CD4-positive, CD25-positive, alpha-beta regulatory T cell (primary cell): Measurements from ENCODE around the gene MICAL3. TPM values are rescaled to one million over a fixed set of nuclear protein-coding genes. Genes with fewer than 3 reads are reported as not detected.
"Not testable (repeated sequence)": the region's sequence is repeated elsewhere in the genome, so short reads cannot be mapped to it uniquely, and the experiment has no call there.

ENCODE experiments used
- ATAC-seq, 2 donors: fragments of 150-1000 bp; cut with Tn5 transposase; one replicate each; pipeline ENCODE4 v1.10.0; 2021; ENCODE audit warnings: low read depth in 2 of 2, moderate number of reproducible peaks in 2 of 2, moderate library complexity in 1 of 2
- DNase-seq, 3 donors: peaks; one replicate each; pipeline versions ENCODE4 v3.0.0 to v3.0.0-alpha.2; 2012 to 2022; ENCODE audit warnings: mixed read lengths in 1 of 3
- H3K27ac ChIP-seq: one replicate; pipeline ENCODE4 v1.7.0; 2013; ENCODE audit warnings: mild to moderate bottlenecking, low read length; ENCODE audit not compliant: insufficient read depth, poor library complexity, severe bottlenecking
- H3K27me3 ChIP-seq: one replicate; pipeline ENCODE4 v1.7.0; 2013; ENCODE audit warnings: low read length; ENCODE audit not compliant: control insufficient read depth, insufficient read depth
- H3K36me3 ChIP-seq: one replicate; pipeline ENCODE4 v1.7.0; 2013; ENCODE audit warnings: mild to moderate bottlenecking, low read length, moderate library complexity; ENCODE audit not compliant: control insufficient read depth, insufficient read depth
- H3K4me1 ChIP-seq: 2 replicates; pipeline ENCODE4 v1.7.0; 2013; ENCODE audit warnings: mild to moderate bottlenecking, low read length; ENCODE audit not compliant: insufficient read depth, control insufficient read depth, poor library complexity, severe bottlenecking
- H3K4me3 ChIP-seq: one replicate; pipeline ENCODE4 v1.7.0; 2013; ENCODE audit warnings: low read depth, mild to moderate bottlenecking, low read length, moderate library complexity
- H3K9me3 ChIP-seq, 2 experiments: 1 replicate in 1 of 2; 2 replicates in 1 of 2; pipeline ENCODE4 v1.7.0; 2013; ENCODE audit warnings: low read length in 2 of 2, mild to moderate bottlenecking in 1 of 2, moderate library complexity in 1 of 2; ENCODE audit not compliant: control insufficient read depth in 2 of 2
- H3K27ac Mint-ChIP-seq, 3 donors: one replicate each; pipeline ENCODE4 v1.8.0; 2020 to 2022; ENCODE audit warnings: mild to moderate bottlenecking in 3 of 3, mixed read lengths in 3 of 3, moderate library complexity in 2 of 3
- H3K27me3 Mint-ChIP-seq: one replicate; pipeline ENCODE4 v1.8.0; 2022; ENCODE audit warnings: mild to moderate bottlenecking, mixed read lengths
- H3K36me3 Mint-ChIP-seq: one replicate; pipeline ENCODE4 v1.8.0; 2020; ENCODE audit warnings: mixed read lengths
- H3K4me1 Mint-ChIP-seq, 4 donors: one replicate each; pipeline ENCODE4 v1.8.0; 2020 to 2022; ENCODE audit warnings: mixed read lengths in 4 of 4, mild to moderate bottlenecking in 1 of 4
- H3K4me3 Mint-ChIP-seq, 4 donors: one replicate each; pipeline ENCODE4 v1.8.0; 2020 to 2022; ENCODE audit warnings: mild to moderate bottlenecking in 4 of 4, mixed read lengths in 4 of 4, moderate library complexity in 3 of 4
- H3K9me3 Mint-ChIP-seq, 7 donors: one replicate each; pipeline ENCODE4 v1.8.0; 2020 to 2022; ENCODE audit warnings: mixed read lengths in 7 of 7, mild to moderate bottlenecking in 3 of 7, moderate library complexity in 2 of 7
- polyA plus RNA-seq, 4 donors: library from polyadenylated mRNA; unstranded; fragments of 300-500 nt; fragmentation: Illumina TruSeq; gene quantifications; one replicate each; pipeline ENCODE4 v1.2.3, GENCODE V29; 2021
- total RNA-seq: library from RNA; stranded (reverse); gene quantifications from one replicate; pipeline ENCODE4 v1.2.3, GENCODE V29; 2022

MICAL3 gene
- total and polyA plus RNA-seq, 5 donors from 2014 or later: 0.71 to 39.9 (median 1.8) TPM

- H3K9me3 Mint-ChIP-seq: no peaks in the 10 kb centered on the region
Measured at GRCh38 chr22:18012531-18012930, 11.8 kb downstream of the MICAL3 start.

GRCh38 chr22:18010266-18010665 lies 14.1 kb downstream of the MICAL3 start:
- H3K27me3 ChIP-seq: no peaks in the 10 kb centered on the region
- no peaks in the 10 kb centered on the region for H3K36me3 ChIP-seq
- H3K4me3 Mint-ChIP-seq: no peak overlapping the region
- no peaks in the 10 kb centered on the region for H3K9me3 ChIP-seq
- H3K4me3 ChIP-seq: no peak overlapping the region
- H3K36me3 Mint-ChIP-seq: no peaks in the 10 kb centered on the region
- H3K4me1 Mint-ChIP-seq: no peaks in the 10 kb centered on the region
- no peaks in the 10 kb centered on the region for H3K4me1 ChIP-seq
- H3K27ac ChIP-seq: no peak overlapping the region
- peaks cover 15% of the 10 kb centered on the region for H3K27me3 Mint-ChIP-seq
- H3K9me3 Mint-ChIP-seq: no peaks in the 10 kb centered on the region
- DNase-seq (no peak), ATAC-seq (no peak)
- no peak overlapping the region for H3K27ac Mint-ChIP-seq

More at GRCh38 chr22:18012531-18012930, 11.8 kb downstream of the MICAL3 start:
- Histone ChIP-seq H3K36me3 (no peaks in the 10 kb centered on the region), H3K4me3 (no peak overlapping the region), H3K27me3 (no peaks in the 10 kb centered on the region), H3K9me3 (no peaks in the 10 kb centered on the region), H3K27ac (no peak overlapping the region), H3K4me1 (no peaks in the 10 kb centered on the region)
- H3K4me1 Mint-ChIP-seq: no peaks in the 10 kb centered on the region
- peaks cover 20% of the 10 kb centered on the region for H3K27me3 Mint-ChIP-seq
- ATAC-seq (no peak), DNase-seq (no peak)
- no peak overlapping the region for H3K4me3 Mint-ChIP-seq
- H3K27ac Mint-ChIP-seq: no peak overlapping the region
- no peaks in the 10 kb centered on the region for H3K36me3 Mint-ChIP-seq

DNA sequence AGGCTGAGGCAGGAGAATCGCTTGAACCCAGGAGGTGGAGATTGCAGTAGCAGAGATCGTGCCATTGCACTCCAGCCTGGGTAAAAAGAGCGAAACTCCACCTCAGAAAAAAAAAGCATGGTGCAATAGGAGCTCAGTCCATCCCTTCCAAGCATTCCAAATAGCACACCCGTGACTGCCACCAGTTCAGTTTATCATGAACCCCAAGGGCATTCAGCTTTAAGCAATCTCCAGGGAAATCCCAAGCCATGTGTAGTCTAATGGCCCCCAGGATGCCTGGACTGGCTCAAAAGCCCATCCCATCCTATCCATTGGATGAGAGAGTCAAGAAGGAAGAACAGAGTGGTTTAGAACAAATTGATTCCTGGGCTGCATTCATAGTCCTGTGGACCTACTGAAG lies 16.2 kb downstream of the MICAL3 start:
- no peak for DNase-seq
- Histone ChIP-seq H3K36me3 (no peaks in the 10 kb centered on the region), H3K27me3 (no peaks in the 10 kb centered on the region), H3K27ac (no peak overlapping the region), H3K9me3 (no peaks in the 10 kb centered on the region), H3K4me3 (no peak overlapping the region), H3K4me1 (no peaks in the 10 kb centered on the region)
- H3K4me1 Mint-ChIP-seq: peaks cover 0 to 3% (median under 1%) of the 10 kb centered on the region in 4 donors
- no peaks in the 10 kb centered on the region for H3K36me3 Mint-ChIP-seq
- ATAC-seq: no peak
- peaks cover 9% of the 10 kb centered on the region for H3K27me3 Mint-ChIP-seq
- H3K9me3 Mint-ChIP-seq: no peaks in the 10 kb centered on the region
- H3K4me3 Mint-ChIP-seq: no peak overlapping the region
- no peak overlapping the region for H3K27ac Mint-ChIP-seq

- H3K27ac Mint-ChIP-seq: no peak overlapping the region
Measured at GRCh38 chr22:18005201-18005926, 19.0 kb downstream of the MICAL3 start.

DNA sequence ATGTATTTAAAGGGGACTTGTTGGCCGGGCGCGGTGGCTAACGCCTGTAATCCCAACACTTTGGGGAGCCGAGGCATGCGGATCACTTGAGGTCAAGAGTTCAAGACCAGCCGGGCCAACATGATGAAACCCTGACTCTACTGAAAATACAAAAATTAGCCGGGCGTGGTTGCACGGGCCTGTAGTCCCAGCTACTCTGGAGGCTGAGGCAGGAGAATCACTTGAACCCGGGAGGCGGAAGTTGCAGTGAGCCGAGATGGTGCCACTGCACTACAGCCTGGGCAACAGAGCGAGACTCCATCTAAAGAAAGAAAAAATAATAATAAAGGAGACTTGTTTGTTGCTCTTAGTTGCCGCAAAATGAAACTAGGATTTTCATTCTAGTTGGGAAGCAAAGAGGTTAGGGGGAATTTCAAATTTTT lies 22.5 kb downstream of the MICAL3 start:
- Histone ChIP-seq H3K27ac (peak overlapping the region; percentile 82), H3K4me1 (peaks cover 31% of the 10 kb centered on the region), H3K4me3 (peak overlapping the region; percentile 83)
- H3K36me3 ChIP-seq, H3K36me3 Mint-ChIP-seq, H3K9me3 Mint-ChIP-seq, DNase-seq, ATAC-seq, H3K27me3 Mint-ChIP-seq, H3K9me3 ChIP-seq, H3K27me3 ChIP-seq: not testable (repeated sequence)
- Mint-ChIP-seq H3K4me3 (peak overlapping the region; percentile 92 to 98 (median 94)), H3K27ac (peak overlapping the region; percentile 92 to 97 (median 97)), H3K4me1 (peaks cover 24 to 48% (median 34%) of the 10 kb centered on the region in 4 donors)

More at GRCh38 chr22:18005201-18005926, 19.0 kb downstream of the MICAL3 start:
- Mint-ChIP-seq H3K27me3 (peaks cover 6% of the 10 kb centered on the region), H3K4me1 (peaks cover 4 to 16% (median 8%) of the 10 kb centered on the region in 4 donors), H3K36me3 (no peaks in the 10 kb centered on the region), H3K9me3 (peaks cover 0 to 2% (median 0%) of the 10 kb centered on the region in 7 donors), H3K4me3 (peak overlapping the region in 1 of 4 donors; percentile 53)
- Histone ChIP-seq H3K27ac (no peak overlapping the region), H3K4me1 (peaks cover 15% of the 10 kb centered on the region), H3K27me3 (no peaks in the 10 kb centered on the region), H3K4me3 (no peak overlapping the region), H3K9me3 (no peaks in the 10 kb centered on the region), H3K36me3 (no peaks in the 10 kb centered on the region)
- ATAC-seq: no peak
- no peak for DNase-seq

DNA sequence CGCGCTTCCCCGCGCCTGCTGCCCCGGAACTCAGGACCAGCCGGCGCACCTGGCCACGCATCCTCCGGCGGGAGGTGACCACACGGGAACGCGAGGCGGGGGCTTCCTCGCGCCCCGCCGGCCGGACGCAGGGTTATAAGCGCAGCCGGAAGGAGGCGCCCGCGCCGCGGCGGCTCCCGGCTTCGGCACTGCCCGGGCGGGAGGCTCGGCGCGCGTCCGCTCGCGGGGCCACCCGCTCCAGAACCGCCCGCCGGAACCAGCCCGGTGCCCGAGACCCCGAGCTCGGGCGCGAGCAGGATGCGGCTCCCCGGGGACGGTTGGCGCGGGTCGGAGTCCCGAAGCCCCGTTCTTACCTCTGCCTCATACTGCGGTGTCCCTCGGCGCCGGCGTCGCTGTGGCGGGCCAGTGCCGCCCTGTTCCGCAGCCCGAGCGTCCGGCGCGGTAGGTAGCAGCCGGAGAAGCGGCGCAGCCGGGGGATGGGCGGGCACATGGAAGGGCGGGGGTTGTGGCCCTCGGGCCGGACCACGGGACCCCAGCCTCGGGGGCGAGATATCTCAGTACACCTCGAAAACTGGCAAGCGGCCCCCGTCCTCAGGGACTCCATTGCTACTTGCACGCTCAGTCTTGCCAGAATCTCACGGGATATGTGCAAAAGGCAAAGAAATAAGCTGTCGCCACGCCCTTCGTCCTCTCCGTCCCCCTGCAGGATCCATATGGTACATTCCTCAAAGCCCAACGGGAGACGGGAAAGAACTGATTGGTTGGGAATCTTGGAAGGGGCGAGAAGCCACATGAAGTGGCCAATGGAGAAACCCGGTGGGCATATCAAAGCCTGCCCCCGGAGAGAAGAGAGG lies 23.1 kb downstream of the MICAL3 start:
- Mint-ChIP-seq H3K4me1 (peaks cover 24 to 55% (median 39%) of the 10 kb centered on the region in 4 donors), H3K27ac (peak overlapping the region; percentile 92 to 97 (median 97)), H3K4me3 (peak overlapping the region; percentile 92 to 98 (median 94)), H3K27me3 (no peaks in the 10 kb centered on the region), H3K36me3 (no peaks in the 10 kb centered on the region), H3K9me3 (peaks cover 0 to 2% (median 0%) of the 10 kb centered on the region in 7 donors)
- H3K4me1 ChIP-seq: peaks cover 33% of the 10 kb centered on the region
- H3K9me3 ChIP-seq: no peaks in the 10 kb centered on the region
- DNase-seq: peak; percentile 46 to 92 (median 69)
- peak; percentile 67 to 72 for ATAC-seq
- H3K36me3 ChIP-seq: no peaks in the 10 kb centered on the region
- peak overlapping the region; percentile 82 for H3K27ac ChIP-seq
- no peaks in the 10 kb centered on the region for H3K27me3 ChIP-seq
- peak overlapping the region; percentile 83 for H3K4me3 ChIP-seq

DNA sequence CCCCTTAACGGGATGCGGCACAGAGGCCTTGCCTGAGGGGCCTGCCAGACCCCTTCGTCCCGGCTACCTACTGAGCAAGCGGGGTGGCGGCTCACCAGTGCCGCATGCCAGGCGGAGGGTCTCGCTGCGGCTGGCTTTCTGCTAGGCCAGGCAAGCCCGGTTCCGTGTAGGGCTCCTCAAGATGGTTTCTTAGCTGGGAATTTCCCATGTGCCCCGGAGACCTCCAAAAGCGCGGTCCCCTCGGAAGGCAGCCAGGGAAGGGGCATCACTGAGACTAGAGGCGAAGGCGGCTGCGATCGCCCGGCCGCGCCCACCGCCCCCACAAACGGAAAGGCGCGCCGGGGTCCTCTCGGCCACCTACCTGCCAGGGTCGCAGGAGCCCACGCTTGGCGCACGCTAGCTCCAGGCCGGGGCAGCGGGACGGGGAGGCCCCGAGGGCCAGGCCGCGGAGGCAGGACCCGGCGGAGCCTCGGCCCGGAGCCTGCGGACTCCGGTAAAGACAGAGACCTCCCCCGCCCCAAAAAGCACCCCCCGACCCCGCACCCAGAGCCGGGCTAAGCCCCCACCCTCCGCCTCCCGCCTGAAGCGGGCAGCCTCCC lies 23.8 kb downstream of the MICAL3 start:
- no peaks in the 10 kb centered on the region for H3K36me3 Mint-ChIP-seq
- peak overlapping the region; percentile 81 for H3K4me3 ChIP-seq
- no peaks in the 10 kb centered on the region for H3K27me3 ChIP-seq
- peaks cover 34% of the 10 kb centered on the region for H3K4me1 ChIP-seq
- peak overlapping the region in 2 of 3 donors; percentile 38 to 90 for H3K27ac Mint-ChIP-seq
- H3K4me1 Mint-ChIP-seq: peaks cover 24 to 59% (median 40%) of the 10 kb centered on the region in 4 donors
- H3K9me3 Mint-ChIP-seq: peaks cover 0 to 2% (median 0%) of the 10 kb centered on the region in 7 donors
- no peaks in the 10 kb centered on the region for H3K36me3 ChIP-seq
- no peaks in the 10 kb centered on the region for H3K27me3 Mint-ChIP-seq
- no peaks in the 10 kb centered on the region for H3K9me3 ChIP-seq
- no peak for ATAC-seq
- peak; percentile 22 to 32 (median 28) for DNase-seq
- H3K4me3 Mint-ChIP-seq: peak overlapping the region; percentile 85 to 90 (median 86)
- peak overlapping the region; percentile 82 for H3K27ac ChIP-seq
